NB4 (cell line): ENCODE results near the gene SLC36A2.

ENCODE experiments used
- MYC ChIP-seq: IDR thresholded peaks from 2 replicates; pipeline ENCODE4 v1.6.1; 2011; ENCODE audit warnings: low read depth, low read length
- TF ChIP-seq, protein P1 (sequence below): IDR thresholded peaks from one replicate; pipeline ENCODE4 v1.5.1; 2012; ENCODE audit warnings: low read depth, low read length

DNA sequence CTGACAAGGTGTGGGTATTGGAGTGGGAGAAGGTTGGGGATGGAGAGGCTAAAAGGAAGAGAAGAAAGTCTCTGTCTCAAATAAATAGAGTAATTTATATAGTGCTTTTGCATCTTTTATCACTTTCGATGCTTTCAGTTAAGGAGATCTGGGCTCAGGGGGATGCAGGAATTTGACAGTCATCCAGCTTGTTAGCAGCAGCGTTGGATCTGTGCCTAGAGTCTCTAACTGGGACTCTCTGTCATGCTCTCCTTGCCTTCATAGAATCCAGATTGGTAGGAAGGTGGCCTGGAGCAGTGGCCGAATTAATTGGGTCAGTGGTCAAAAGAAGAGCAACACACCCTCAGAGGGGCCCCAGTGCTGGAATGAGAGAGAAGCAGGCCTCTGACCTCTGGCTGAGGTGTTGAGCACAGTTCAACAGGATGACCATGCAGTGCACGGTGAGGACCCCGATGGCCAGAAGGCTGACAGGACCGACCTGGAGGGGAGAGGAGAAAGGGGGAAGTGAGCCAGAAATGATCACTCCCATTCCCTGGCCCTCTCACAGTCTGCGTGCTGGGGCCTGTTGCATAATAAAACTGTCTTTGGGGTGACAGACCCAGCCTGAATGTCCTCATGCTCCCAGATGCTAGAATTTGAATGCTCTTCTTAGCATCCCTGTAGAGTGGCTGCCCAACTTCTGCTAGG lies 51.4 kb downstream of the SLC36A2 start:
- TF ChIP-seq, protein P1, sequence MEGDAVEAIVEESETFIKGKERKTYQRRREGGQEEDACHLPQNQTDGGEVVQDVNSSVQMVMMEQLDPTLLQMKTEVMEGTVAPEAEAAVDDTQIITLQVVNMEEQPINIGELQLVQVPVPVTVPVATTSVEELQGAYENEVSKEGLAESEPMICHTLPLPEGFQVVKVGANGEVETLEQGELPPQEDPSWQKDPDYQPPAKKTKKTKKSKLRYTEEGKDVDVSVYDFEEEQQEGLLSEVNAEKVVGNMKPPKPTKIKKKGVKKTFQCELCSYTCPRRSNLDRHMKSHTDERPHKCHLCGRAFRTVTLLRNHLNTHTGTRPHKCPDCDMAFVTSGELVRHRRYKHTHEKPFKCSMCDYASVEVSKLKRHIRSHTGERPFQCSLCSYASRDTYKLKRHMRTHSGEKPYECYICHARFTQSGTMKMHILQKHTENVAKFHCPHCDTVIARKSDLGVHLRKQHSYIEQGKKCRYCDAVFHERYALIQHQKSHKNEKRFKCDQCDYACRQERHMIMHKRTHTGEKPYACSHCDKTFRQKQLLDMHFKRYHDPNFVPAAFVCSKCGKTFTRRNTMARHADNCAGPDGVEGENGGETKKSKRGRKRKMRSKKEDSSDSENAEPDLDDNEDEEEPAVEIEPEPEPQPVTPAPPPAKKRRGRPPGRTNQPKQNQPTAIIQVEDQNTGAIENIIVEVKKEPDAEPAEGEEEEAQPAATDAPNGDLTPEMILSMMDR: no peak
- no peak for TF ChIP-seq MYC
